Measurements from ENCODE around the gene EEPD1.
"Not testable (repeated sequence)": the region's sequence is repeated elsewhere in the genome, so short reads cannot be mapped to it uniquely, and the experiment has no call there.

The EEPD1 gene

DNA sequence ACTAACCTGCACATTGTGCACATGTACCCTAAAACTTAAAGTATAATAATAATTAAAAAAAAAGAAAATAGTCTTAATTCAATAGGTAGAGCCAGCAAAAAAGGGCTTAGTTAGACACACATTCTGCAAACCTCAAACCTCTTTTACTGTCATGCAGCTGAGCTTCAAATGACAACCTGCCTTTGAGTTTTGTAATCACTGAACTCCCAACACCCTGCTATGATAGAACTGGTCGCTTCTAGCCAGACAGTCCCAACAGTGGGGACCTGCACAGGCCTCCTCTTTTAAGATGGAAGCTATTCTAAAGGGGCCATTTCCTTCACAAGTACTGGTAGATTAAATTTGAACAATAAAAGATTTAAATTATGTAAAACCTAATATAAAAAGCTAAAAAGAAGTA lies 90.9 kb downstream of the EEPD1 start:
- not testable (repeated sequence) for H3K9me3 Mint-ChIP-seq; ATAC-seq (ENCODE audit: low read depth); H3K27ac Mint-ChIP-seq; H3K4me1 Mint-ChIP-seq; H3K4me3 Mint-ChIP-seq; DNase-seq (ENCODE audit: low spot score in 2 of 2); H3K27me3 Mint-ChIP-seq; H3K36me3 Mint-ChIP-seq

DNA sequence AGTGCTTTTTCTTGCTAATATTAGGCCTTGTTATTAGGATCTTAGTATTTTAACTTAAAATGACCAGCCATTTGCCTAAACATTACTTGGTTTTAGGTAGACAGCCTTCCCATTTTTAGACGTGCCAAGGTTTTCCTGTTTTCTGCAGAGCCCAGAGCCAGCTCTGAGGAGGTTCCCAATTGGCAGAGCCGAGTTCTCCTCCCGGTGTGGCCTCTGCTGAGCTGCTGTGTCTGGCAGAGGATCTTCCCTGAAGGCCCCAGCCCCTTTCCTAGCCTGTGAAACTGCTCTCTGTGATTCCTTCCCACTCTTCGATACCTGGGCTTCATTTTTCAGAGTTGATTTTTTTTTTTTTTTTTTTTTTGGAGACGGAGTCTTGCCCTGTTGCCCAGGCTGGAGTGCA lies 91.4 kb downstream of the EEPD1 start:
- H3K27ac Mint-ChIP-seq: no peak overlapping the region
- ATAC-seq (ENCODE audit: low read depth): no peak

GRCh38 chr7:36245684-36246299 lies 92.7 kb downstream of the EEPD1 start:
- ATAC-seq (ENCODE audit: low read depth) (no peak), DNase-seq (ENCODE audit: low spot score in 2 of 2) (no peak)
- Mint-ChIP-seq H3K36me3 (no peaks in the 10 kb centered on the region), H3K27me3 (no peaks in the 10 kb centered on the region), H3K4me1 (no peaks in the 10 kb centered on the region), H3K9me3 (no peaks in the 10 kb centered on the region), H3K4me3 (no peak overlapping the region), H3K27ac (no peak overlapping the region)

More for the DNA sequence above, 91.4 kb downstream of the EEPD1 start:
- Mint-ChIP-seq H3K4me1 (no peaks in the 10 kb centered on the region), H3K9me3 (no peaks in the 10 kb centered on the region), H3K36me3 (no peaks in the 10 kb centered on the region), H3K27me3 (no peaks in the 10 kb centered on the region), H3K4me3 (no peak overlapping the region)
- DNase-seq (ENCODE audit: low spot score in 2 of 2): no peak

DNA sequence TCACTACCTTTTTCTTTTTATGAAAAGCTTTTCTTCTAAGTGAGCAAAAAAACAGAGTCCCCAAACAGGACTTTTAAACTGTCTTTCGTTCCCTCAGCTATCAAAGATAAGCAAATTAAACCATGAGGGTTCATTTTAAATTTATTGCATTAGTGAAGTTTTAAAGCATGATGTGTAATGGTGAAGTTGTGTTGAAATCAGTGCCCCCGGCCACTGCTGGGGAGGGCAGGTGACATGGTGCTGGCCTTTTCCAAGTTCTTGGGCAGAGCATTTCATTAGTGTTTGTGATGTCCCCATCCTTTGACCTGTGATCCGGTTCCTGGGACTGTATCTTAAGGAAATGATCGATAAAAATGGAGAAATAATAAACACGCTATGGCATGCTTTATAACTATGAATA lies 96.0 kb downstream of the EEPD1 start:
- ATAC-seq (ENCODE audit: low read depth): no peak
- peaks cover 6% of the 10 kb centered on the region for H3K9me3 Mint-ChIP-seq
- H3K4me1 Mint-ChIP-seq: no peaks in the 10 kb centered on the region
- peaks cover under 1% of the 10 kb centered on the region for H3K36me3 Mint-ChIP-seq
- no peak overlapping the region for H3K4me3 Mint-ChIP-seq
- H3K27me3 Mint-ChIP-seq: no peaks in the 10 kb centered on the region
- no peak for DNase-seq (ENCODE audit: low spot score in 2 of 2)
- no peak overlapping the region for H3K27ac Mint-ChIP-seq

DNA sequence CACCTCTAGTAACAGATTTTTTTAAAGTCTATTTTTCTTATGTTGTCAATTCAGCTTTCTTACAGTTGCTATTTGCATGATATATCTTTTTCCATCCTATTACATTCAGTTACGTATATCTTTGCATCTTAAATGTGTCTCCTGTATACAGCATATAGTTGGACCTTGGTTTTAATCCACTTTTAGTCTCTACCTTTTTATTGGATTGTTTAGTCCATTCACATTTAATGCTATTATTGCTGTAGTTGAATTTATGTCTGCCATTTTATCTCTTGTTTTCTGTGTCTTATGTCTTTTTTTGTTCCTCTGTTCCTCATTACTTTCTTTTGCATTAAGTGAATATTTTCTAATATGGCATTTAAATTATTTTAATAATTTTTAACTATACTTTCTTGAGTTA lies 100.6 kb downstream of the EEPD1 start:
- H3K27me3 Mint-ChIP-seq: peaks cover 1% of the 10 kb centered on the region
- ATAC-seq (ENCODE audit: low read depth): no peak

GRCh38 chr7:36258510-36259259 lies 105.6 kb downstream of the EEPD1 start:
- peaks cover 11% of the 10 kb centered on the region for H3K9me3 Mint-ChIP-seq
- not testable (repeated sequence) for H3K4me3 Mint-ChIP-seq; H3K27ac Mint-ChIP-seq; H3K27me3 Mint-ChIP-seq; ATAC-seq (ENCODE audit: low read depth); DNase-seq (ENCODE audit: low spot score in 2 of 2); H3K36me3 Mint-ChIP-seq; H3K4me1 Mint-ChIP-seq

More for the DNA sequence above, 100.6 kb downstream of the EEPD1 start:
- Mint-ChIP-seq H3K27ac (no peak overlapping the region), H3K4me1 (no peaks in the 10 kb centered on the region), H3K9me3 (peaks cover 17% of the 10 kb centered on the region), H3K36me3 (peaks cover 6% of the 10 kb centered on the region), H3K4me3 (no peak overlapping the region)
- DNase-seq (ENCODE audit: low spot score in 2 of 2): no peak

- peaks cover 7% of the 10 kb centered on the region for H3K4me1 Mint-ChIP-seq
- peaks cover 2% of the 10 kb centered on the region for H3K36me3 Mint-ChIP-seq
- peaks cover 1% of the 10 kb centered on the region for H3K27me3 Mint-ChIP-seq
- peaks cover 7% of the 10 kb centered on the region for H3K9me3 Mint-ChIP-seq
- ATAC-seq (ENCODE audit: low read depth): peak; percentile 24
- H3K4me3 Mint-ChIP-seq: no peak overlapping the region
- DNase-seq (ENCODE audit: low spot score in 2 of 2): no peak
- no peak overlapping the region for H3K27ac Mint-ChIP-seq
Observed at GRCh38 chr7:36260481-36260880, 107.4 kb downstream of the EEPD1 start.

DNA sequence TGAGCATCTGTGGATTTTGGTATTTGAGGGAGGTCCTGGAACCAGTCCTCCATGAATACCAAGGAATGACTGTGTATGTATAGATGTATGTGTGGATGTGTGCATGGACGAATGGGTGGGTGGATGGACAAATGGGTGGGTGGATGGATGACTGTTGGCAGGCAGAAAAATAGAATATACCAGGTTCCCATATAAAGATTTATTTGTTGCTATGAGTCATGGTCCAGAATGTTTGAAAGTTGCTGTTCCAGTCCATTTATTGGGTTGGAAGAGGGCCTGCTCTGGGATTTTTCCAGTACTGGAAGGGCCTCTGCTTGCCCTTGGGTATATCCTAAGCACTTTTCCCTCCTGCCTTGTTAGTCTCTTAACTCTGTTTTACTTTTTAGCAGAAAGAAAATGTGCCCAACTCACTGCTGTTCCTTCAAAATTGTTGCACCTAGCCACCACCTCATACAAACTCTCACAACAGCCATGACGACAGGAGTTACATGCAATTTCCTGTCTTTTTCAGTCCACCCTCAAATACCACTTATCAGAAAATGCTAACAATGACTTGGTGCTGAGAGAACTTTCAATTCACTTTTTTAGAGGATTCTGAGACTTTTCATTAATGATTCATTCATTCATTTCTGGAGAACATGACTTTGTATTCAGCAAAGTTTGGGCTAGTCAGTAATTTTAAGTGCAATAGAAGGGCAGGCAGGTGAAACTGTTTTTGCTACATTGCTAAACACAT lies 108.1 kb downstream of the EEPD1 start:
- H3K27me3 Mint-ChIP-seq: peaks cover 1% of the 10 kb centered on the region
- peaks cover 2% of the 10 kb centered on the region for H3K9me3 Mint-ChIP-seq
- no peak for DNase-seq (ENCODE audit: low spot score in 2 of 2)
- H3K4me3 Mint-ChIP-seq: no peak overlapping the region
- H3K27ac Mint-ChIP-seq: no peak overlapping the region
- H3K4me1 Mint-ChIP-seq: peaks cover 7% of the 10 kb centered on the region
- no peak for ATAC-seq (ENCODE audit: low read depth)
- H3K36me3 Mint-ChIP-seq: no peaks in the 10 kb centered on the region

DNA sequence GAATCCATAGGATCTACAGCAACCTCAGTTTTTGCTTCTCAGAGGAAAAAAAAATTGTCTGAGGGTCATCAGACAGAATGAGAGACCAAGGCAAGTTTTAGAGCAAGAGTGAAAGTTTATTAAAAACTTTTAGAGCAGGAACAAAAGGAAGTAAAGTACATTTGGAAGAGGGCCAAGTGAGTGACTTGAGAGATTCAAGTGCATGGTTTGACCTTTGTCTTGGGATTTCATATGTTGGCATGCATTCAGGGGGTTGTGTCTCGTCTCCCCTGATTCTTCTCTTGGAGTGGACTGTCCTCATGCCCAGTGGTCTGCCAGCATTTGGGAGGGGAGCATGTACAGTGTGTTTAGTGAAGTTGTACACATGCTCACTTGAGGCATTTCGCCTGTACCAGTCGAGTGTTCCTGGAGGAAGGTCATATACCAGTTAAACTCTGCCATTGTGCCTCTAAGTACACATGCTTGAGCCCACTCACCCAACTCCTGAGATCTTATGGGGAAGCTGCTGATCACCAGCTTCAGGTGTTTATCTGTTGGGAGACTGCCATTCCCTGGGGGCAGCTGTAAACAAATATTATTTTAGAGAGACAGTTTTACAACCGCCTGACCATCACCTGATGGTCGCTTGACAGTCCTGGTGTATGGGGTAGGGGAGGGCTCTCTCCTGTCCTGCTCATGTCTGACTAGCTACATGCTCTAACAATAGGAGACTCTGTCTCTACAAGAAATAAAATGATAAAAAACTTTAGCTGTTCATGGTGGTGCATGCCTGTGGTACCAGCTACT lies 109.4 kb downstream of the EEPD1 start:
- Mint-ChIP-seq H3K4me1 (peaks cover 7% of the 10 kb centered on the region), H3K36me3 (peaks cover 1% of the 10 kb centered on the region), H3K4me3 (no peak overlapping the region), H3K27me3 (peaks cover 2% of the 10 kb centered on the region), H3K9me3 (peaks cover 2% of the 10 kb centered on the region), H3K27ac (no peak overlapping the region)
- DNase-seq (ENCODE audit: low spot score in 2 of 2) (no peak), ATAC-seq (ENCODE audit: low read depth) (no peak)

DNA sequence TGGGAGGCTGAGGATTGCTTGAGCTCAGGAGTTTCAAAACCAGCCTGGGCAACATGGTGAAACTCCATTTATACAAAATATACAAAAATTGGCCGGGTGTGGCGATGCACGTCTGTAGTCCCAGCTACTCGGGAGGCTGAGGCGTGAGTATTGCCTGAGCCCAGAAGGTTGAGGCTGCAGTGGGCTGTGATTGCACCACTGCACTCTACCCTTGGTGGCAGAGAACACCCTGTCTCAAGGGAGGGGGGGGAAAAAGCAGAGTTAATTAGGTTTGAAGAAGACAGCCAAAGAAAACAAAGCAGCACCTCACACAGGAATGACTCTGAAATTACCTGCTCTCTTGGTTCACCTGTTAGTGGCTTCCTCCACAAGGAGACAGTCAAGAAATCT lies 110.0 kb downstream of the EEPD1 start:
- Mint-ChIP-seq H3K4me1 (peaks cover 7% of the 10 kb centered on the region), H3K4me3 (no peak overlapping the region), H3K27ac (no peak overlapping the region), H3K36me3 (peaks cover 1% of the 10 kb centered on the region), H3K27me3 (peaks cover 2% of the 10 kb centered on the region), H3K9me3 (peaks cover 2% of the 10 kb centered on the region)
- DNase-seq (ENCODE audit: low spot score in 2 of 2): no peak
- ATAC-seq (ENCODE audit: low read depth): no peak

- ATAC-seq (ENCODE audit: low read depth) (peak; percentile 79), DNase-seq (ENCODE audit: low spot score in 2 of 2) (peak in 1 of 2 donors; percentile 21)
- Mint-ChIP-seq H3K4me1 (peaks cover 7% of the 10 kb centered on the region), H3K27ac (no peak overlapping the region), H3K27me3 (peaks cover 2% of the 10 kb centered on the region), H3K9me3 (peaks cover 2% of the 10 kb centered on the region), H3K4me3 (peak overlapping the region; percentile 32), H3K36me3 (peaks cover 1% of the 10 kb centered on the region)
Observed at GRCh38 chr7:36264123-36264801, 111.2 kb downstream of the EEPD1 start.

- Mint-ChIP-seq H3K4me3 (no peak overlapping the region), H3K27ac (no peak overlapping the region)
Observed at GRCh38 chr7:36264913-36265516, 112.0 kb downstream of the EEPD1 start.

GRCh38 chr7:36265680-36266079 lies 112.6 kb downstream of the EEPD1 start:
- peaks cover 2% of the 10 kb centered on the region for H3K9me3 Mint-ChIP-seq
- no peak overlapping the region for H3K4me3 Mint-ChIP-seq
- ATAC-seq (ENCODE audit: low read depth): no peak
- peaks cover 1% of the 10 kb centered on the region for H3K36me3 Mint-ChIP-seq
- H3K4me1 Mint-ChIP-seq: peaks cover 7% of the 10 kb centered on the region
- no peak overlapping the region for H3K27ac Mint-ChIP-seq
- no peak for DNase-seq (ENCODE audit: low spot score in 2 of 2)
- H3K27me3 Mint-ChIP-seq: peaks cover 2% of the 10 kb centered on the region

More at GRCh38 chr7:36264913-36265516, 112.0 kb downstream of the EEPD1 start:
- peaks cover 7% of the 10 kb centered on the region for H3K4me1 Mint-ChIP-seq
- DNase-seq (ENCODE audit: low spot score in 2 of 2): no peak
- peaks cover 2% of the 10 kb centered on the region for H3K9me3 Mint-ChIP-seq
- H3K36me3 Mint-ChIP-seq: peaks cover 1% of the 10 kb centered on the region
- H3K27me3 Mint-ChIP-seq: peaks cover 2% of the 10 kb centered on the region
- no peak for ATAC-seq (ENCODE audit: low read depth)

Data from memory B cell (primary cell).